HL-60/S4 treated with phorbol 12-myristate 13-acetate at 8.2 ng/mL for 4 days and 3 days (cell line): ENCODE measurements around the gene PAAF1.

Source experiments
- in situ Hi-C: fragments of 300-500 bp; cut with MboI; formaldehyde crosslinking; loops from 2 replicates; pipeline ENCODE4 v1.15.0; 2022; ENCODE audit warnings: low sequenced_read_pairs

Gene PAAF1

GRCh38 chr11:73876424-73877310 is at the start of gene PAAF1, which contains the start of gene COA4:
TSS of gene PAAF1 (plus strand) at chr11:73876999. CDS start at chr11:73877022, 23 bp downstream.
TSS of gene COA4 (minus strand) at chr11:73876846. CDS start at chr11:73873378, 3,468 bp downstream.
- in situ Hi-C loops = no loop called here

GRCh38 chr11:73830261-73830660 is 46.5 kb upstream of the PAAF1 start:
- in situ Hi-C loops = no loop called here

- in situ Hi-C loops = no loop called here
Measured at GRCh38 chr11:73833067-73833466, 43.7 kb upstream of the PAAF1 start.

GRCh38 chr11:73838443-73839122 is 38.2 kb upstream of the PAAF1 start:
- in situ Hi-C loops = no loop called here

- in situ Hi-C loops = no loop called here
Measured at GRCh38 chr11:73839123-73839457, 37.7 kb upstream of the PAAF1 start.

GRCh38 chr11:73851046-73851764 is 25.6 kb upstream of the PAAF1 start:
- in situ Hi-C loops = no loop called here

GRCh38 chr11:73852049-73852448 is 24.8 kb upstream of the PAAF1 start:
- in situ Hi-C loops = no loop called here

GRCh38 chr11:73854680-73855079 is 22.1 kb upstream of the PAAF1 start:
- in situ Hi-C loops = no loop called here

GRCh38 chr11:73856031-73856567 is 20.7 kb upstream of the PAAF1 start:
- in situ Hi-C loops = no loop called here

- in situ Hi-C loops = no loop called here
Measured at GRCh38 chr11:73859671-73860070, 17.1 kb upstream of the PAAF1 start.

- in situ Hi-C loops = no loop called here
Measured at GRCh38 chr11:73860202-73860601, 16.6 kb upstream of the PAAF1 start.

GRCh38 chr11:73862986-73863385 is 13.8 kb upstream of the PAAF1 start:
- in situ Hi-C loops = no loop called here

- in situ Hi-C loops = no loop called here
Measured at GRCh38 chr11:73866095-73866579, 10.7 kb upstream of the PAAF1 start.

- in situ Hi-C loops = no loop called here
Measured at GRCh38 chr11:73866586-73866996, 10.2 kb upstream of the PAAF1 start.

GRCh38 chr11:73869332-73869949 is 7.4 kb upstream of the PAAF1 start:
- in situ Hi-C loops = no loop called here

- in situ Hi-C loops = no loop called here
Measured at GRCh38 chr11:73870261-73870660, 6.5 kb upstream of the PAAF1 start.

GRCh38 chr11:73872749-73873357 is 3.9 kb upstream of the PAAF1 start:
- in situ Hi-C loops = no loop called here

GRCh38 chr11:73875380-73875779 is 1.4 kb upstream of the PAAF1 start:
- in situ Hi-C loops = no loop called here

GRCh38 chr11:73875840-73876239 is 959 bp upstream of the PAAF1 start:
- in situ Hi-C loops = no loop called here

GRCh38 chr11:73878771-73879170 is 2.0 kb downstream of the PAAF1 start:
- in situ Hi-C loops = no loop called here
